OCI-LY1 (cell line): ENCODE results near the gene TTC28.

Experiments used
- CTCF ChIP-seq: fragments of 200-600 bp; sonication (generic), shearing (Covaris generic); IDR thresholded peaks from 2 replicates; pipeline ENCODE4 v1.5.1; 2017; ENCODE audit warnings: mild to moderate bottlenecking, antibody characterized with exemption, low read length, moderate library complexity, mixed read lengths
- EZH2 ChIP-seq: fragments of 200-600 bp; sonication (generic), shearing (Covaris generic); IDR thresholded peaks from 2 replicates; pipeline ENCODE4 v1.8.0; 2017; ENCODE audit warnings: borderline replicate concordance, mixed run types, mild to moderate bottlenecking, antibody characterized with exemption, low read length, moderate library complexity, mixed read lengths

DNA sequence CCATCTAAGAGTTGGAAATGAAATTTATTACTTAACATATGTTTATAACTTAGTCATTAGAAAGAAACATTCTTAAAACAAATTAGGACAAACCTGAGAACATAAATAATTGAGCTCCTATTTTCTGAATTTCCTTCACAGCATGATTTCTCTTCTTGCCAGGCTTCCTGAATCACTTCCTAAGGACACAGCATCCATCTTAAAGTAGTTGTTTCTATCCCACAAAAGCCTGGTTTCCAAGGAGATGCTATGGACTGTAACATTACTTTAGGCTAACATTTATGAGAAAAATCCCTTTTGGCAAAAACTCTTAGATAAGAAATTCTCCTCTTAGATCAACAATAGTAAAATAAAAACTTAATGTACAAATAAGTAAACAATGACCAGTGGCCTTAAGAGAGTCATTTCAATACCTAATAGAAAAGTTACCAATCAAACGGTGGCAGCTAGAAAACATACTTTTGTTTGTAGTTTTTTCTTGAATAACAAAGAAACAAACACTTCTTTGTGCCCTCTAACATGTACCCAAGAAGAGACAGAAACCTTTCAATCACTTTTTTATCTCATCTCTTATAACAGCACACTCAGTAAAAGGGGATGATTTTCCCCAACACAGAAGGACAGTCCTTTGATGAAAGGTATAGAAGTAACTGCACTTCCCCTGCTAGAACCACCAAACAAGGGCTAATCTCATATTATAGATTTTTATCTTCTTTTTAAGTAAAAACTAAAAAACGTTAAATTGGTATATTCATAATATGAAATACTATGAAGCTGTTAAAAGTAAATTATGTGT lies 74.5 kb downstream of the TTC28 start:
- TF ChIP-seq CTCF (no peak), EZH2 (no peak)
